GM19397 (cell line): ENCODE results near the gene SERPINA5.
"Not testable (repeated sequence)": the region's sequence is repeated elsewhere in the genome, so short reads cannot be mapped to it uniquely, and the experiment has no call there.

ENCODE experiments used
- ATAC-seq: cut with Tn5 transposase; IDR thresholded peaks from one replicate; pipeline ENCODE4 v1.9.1; 2021; ENCODE audit warnings: mild to moderate bottlenecking, moderate library complexity; ENCODE audit not compliant: unreplicated experiment

Gene SERPINA5

DNA sequence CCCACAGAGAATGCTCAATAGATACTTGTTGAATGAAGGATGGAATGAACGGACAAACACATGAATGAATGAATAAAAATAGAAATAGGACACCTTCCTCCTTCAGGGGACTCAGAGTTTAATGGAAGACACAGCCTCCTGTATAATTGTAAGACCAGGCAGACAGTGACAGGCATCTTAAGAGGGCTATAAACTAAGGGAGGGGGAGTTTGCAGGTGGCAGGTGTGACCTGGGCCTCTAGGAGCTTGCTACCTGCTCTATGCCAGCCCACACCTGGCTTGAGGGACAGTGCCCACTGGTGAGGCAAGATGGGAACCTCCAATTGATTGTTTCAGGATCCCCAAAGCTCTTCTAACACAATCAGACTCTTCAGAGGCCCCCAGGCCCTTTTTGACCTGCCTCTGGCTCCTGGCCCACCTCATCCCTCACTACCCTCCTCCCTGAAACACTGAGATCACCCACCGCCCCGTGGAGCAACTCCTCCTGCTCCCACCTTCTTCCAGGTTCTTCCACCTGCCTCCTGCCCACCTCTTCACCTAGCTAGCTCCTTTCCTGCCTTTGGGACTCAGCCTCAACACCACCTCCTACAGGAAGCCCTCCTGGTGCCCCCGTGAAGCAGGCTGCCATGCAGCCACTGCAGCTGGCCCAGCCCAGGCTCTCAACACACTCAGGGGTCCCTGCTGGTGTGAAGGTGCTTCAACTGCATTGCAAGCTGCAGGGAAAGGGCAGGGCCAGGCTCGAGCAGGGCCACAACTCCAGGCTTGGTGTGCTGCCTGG is 40.3 kb downstream of the SERPINA5 start:
- ATAC-seq: no peak

DNA sequence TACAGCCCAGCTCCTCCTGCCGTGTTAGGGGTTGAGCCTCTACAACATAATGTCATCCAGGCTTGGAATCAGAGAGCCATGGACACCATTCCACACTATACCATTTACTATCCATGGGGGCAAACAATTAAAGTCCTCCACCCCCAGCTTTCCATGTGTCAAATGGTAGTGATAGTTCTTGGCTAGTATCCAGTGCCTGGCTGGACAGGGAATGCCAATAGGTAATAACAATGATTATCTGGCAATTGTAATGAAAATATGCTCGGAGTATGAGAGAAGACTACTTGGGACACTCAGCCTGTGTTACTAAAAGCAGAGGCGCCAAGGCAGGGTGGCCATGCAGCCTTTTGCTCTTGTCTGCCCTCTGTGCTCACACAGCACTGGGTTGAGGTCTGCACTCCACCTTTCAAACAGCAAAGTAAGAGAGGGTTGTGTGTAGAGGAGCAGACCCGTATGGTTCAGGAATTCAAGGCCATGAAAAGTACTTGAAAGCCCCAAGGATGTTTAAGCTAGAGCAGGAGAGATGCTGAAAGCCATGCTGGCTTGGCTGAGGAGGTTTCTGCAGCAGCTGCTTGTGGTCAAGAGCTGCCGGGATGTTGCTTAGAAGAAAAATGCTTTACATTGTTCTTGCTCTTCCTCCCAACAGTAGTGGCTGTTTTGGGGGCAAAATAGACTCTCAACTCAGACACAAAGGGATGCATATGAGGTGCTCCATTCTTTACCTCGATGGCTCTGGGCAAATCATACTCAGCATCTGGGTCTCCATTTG is 41.6 kb downstream of the SERPINA5 start:
- no peak for ATAC-seq

DNA sequence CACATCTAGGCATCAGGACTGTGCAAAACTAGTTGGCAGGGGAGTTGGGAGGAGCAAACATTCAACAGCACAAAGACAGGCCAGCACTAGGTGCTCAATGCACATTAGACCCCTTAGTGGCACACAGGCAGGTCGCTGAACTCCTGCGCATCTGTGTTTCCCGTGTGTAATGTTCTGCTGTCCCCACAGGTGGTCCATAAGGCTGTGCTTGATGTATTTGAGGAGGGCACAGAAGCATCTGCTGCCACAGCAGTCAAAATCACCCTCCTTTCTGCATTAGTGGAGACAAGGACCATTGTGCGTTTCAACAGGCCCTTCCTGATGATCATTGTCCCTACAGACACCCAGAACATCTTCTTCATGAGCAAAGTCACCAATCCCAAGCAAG is 42.2 kb downstream of the SERPINA5 start:
- ATAC-seq: no peak

DNA sequence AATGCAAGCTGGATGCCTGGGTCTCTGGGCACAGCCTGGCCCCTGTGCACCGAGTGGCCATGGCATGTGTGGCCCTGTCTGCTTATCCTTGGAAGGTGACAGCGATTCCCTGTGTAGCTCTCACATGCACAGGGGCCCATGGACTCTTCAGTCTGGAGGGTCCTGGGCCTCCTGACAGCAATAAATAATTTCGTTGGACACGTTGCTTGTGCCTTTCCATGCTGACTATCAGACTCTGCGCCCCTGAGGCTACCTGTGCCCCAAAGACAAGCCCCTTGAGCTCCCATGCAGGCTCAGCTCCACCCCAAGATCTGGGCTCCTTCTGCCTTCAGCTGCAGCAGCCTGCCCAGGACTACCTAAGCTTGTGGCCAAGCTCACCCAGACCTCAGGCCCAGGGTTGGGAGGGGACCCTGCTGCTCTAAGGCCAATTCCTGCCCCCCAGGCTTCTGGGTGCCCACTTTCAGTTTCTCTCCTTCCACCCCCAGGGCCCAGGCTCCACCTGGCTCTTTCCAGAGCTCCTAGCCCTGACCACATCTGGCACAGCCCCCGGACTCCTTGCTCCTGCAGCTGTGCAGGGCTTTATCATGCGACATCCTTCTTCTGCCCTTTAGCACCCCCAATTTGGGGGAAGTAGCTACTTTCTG is 42.8 kb downstream of the SERPINA5 start:
- ATAC-seq: no peak

DNA sequence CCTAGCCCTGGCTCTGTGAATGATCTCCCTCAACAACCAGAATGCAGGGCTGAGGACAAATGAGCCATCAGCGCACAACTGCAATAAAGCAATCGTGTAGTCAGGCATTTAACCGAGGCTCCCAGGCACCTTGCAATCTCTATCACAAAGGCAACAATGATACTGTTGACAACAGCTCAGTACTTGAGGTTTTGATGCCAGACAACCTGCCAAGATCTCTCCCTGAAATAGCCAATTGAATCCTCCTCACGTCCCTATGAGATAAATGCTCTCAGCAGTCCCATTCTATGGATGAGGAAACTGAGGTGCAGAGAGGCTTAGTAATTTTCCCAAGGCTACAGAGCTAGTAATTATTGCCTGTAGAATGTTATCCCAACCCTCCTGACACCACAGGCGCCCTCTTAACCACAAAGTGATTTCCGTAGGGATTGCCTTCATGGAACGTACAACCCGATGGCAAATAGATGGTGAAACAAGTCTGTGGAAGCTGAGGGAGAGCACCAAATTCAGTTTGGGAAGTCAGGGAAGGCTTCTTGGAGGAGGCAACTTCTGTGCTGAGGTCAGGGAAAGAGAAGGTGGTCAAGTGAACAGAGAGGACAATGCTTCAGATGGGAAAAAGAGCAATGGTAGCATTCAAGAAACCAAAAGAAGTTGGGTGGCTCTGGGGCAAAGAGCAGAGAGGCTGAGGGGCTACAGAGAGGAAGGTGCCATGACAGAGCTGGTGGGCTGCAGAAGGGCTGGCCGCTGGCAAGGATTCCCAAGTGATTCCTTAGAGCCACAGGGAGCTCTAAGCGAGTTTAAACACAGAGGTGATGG is 43.5 kb downstream of the SERPINA5 start:
- ATAC-seq: no peak

DNA sequence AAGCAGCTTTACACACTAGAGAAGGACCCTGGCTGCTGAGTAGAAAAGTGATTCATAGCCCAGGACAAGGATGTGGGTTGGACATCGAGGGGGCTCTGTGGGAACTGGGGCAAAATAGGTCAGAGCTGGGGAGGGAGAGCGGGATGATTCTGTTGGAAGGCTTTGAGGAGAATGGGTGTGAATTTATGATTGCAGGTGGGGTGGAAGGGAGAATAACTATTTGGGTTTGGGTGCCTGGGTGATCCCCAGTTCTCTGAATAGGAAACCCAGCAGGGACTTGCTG is 44.1 kb downstream of the SERPINA5 start:
- ATAC-seq: no peak

DNA sequence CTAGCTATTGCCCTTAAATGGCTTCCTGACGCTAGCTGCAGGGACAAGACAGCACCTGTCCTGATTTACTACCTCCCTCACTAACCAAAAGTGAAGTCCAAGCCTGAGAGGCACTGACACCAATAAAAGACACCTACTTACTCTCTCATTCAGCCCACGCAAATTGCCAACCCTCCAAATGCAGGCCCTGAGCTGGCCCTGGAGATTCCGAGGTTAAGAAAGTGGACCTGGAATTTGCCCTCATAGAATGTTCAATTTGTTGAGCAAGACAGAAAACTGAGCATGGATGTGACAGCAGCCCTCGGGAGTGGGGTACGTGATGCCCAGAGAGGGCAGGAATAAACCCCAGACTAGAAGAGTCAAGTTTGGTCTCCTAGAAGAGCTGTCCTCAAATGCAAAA is 47.4 kb downstream of the SERPINA5 start:
- ATAC-seq: no peak

DNA sequence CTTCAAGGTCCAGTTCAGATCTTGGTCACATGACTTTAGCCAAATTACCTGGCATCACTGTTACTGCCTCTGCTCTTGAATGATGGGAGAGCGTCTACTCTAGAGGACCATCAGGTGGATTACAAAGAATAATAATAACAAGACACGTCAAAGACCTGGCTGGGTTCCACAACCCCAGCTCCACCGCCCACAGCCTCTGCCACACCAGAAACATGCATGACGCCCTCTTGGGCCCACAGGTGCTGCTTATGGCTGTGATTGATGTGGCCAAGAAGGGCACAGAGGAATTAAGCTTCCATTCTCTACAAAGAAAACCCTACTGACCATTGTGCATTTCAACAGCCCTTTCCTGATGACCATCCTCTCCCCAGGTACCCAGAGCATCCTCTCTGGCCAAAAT is 49.2 kb downstream of the SERPINA5 start:
- no peak for ATAC-seq

DNA sequence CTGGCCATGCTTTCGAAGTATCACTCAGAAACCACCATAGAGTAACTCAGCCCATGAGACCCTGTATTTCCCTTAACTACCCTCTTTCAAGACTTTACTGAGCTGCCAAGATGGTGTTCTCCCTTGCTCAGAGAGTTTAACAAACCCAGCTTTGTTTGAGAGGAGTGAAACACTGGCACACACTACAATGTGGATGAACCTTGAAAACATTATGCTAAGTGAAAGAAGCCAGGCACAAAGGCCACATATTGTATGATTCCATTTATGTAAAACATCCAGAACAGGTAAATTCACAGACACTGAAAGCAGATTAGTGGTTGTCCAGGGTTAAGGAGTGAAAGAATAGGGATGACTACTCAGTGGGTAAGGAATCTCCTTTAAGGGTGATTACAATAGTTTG is 49.8 kb downstream of the SERPINA5 start:
- ATAC-seq: no peak

DNA sequence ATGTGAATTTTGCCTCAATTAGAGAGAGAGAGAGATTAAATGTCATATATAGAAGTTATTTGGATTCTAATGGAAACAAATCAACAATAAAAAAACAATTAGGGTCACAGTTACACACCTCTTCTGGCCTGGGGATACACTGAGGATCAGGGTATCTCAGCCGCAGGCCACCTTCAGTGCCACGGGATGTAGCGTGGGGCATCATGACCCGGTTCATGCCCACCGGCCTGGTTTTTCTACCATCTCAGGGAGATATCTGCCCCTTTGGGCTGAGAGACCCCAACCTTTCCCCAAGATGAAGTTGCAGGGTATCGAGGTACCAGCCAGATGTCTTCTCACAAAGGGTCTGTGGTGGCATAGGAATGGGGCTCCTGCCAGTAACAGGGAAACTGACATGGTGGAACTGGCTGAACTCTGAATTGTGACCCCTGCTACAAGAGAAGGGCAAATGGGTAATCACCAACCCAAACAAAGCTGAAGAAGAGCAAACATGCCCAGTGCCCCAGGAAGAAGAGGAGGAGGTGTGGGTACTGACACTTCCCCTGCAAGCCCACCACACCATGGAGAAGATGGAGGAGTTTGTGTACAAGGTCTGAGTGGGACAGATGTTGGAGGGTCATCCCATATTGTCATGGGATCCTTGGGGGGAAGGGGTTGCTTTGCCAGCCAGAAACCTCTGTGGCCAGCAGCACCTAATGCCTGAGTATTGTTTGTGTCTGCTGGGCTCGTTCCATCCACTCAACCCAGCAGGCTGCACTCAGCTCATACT is 50.5 kb downstream of the SERPINA5 start:
- ATAC-seq: no peak

DNA sequence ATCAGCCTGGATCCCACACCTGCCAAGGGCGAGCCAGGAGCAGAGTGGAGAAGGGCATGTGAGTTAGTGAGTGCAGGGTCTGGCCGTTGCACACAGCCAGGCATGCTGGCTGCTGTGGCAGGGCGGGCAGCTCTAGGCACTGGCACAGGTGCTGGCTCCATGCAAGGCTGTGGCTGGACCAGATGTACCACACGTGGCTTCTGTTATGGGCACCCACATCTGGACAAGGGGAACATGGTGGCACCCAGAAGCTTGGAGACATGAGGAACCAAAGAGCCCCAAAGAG is 51.0 kb downstream of the SERPINA5 start:
- ATAC-seq: no peak

DNA sequence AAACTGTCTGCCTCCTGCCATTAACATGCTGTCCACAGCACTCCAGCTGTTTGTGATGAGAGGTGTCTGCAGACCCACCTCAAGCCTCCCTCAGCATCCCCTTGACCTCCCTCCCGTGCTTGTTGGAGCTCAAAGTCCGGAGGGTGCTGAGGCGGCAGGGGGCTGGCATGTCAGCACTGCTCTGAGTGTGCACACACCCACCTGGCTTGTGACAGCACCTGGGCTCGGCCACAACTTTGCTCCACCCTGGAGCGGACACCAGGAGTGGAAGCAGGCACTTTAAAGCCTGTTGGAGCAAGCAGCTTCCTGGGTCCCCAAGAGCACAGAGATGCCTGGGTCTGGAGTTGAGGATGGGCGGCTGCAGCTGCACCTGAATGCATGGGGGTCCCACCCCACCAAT is 51.9 kb downstream of the SERPINA5 start:
- ATAC-seq: no peak

DNA sequence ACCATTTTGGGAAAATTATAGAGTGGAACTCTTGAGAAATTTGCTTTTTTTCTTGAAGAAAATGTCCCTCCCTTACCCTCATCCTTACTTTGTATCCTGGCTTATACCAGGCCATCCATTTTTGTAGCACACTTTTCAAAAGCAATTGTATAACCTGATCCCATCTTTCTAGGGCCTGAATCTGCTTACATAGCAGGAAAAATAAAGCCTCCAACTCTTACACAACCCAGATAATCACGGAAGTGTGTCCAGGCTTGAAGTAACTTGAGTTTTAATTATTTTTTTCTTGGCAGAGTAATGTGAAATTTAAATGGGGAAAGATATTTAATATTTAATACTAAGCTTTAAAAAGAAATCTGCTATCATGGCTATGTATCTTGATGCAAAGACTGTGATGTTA is 53.9 kb downstream of the SERPINA5 start:
- no peak for ATAC-seq

DNA sequence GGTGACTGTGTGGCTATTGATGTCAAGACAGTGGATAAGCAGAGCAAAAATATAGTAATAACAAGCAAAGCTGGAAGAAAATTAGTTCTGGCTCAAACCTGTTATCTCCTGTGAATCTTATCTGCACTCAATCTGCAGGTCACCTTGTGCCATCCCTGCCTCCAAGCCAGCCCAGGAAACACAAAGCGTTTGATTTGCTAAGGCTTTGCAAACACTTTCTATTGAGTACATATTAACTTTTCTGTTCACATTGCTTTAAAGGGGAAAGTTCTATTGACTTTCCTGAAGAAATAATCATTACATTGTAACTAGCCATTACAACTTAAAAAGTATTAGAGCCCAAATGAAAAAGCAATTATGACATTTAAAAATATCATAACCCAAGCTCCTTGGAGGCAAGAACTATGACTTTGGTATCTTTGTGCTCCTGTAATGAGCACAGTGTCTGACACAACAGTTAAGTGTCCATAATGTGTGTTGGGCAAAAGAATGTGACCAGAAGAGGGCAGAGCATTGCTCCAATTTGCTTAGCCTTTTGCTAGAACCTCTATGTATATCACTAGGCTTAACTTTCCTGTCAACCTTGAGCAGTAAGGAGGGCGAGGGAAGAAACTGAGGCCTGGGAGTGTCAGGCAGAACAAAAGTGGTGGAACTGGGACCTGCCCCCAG is 55.7 kb downstream of the SERPINA5 start:
- no peak for ATAC-seq

DNA sequence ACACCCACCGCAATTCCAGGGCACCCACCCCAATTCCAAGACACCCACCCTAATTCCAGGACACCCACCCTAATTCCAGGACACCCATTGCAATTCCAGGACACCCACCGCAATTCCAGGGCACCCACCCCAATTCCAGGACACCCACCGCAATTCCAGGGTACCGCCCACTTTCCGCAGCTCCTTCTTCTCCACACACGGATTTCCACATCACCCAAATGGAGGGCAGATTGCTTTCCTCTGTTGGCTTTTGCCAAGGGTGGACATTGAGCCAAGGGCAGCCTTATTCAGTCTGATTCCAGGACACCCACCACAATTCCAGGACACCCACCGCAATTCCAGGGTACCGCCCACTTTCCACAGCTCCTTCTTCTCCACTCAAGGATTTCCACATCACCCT is 56.6 kb downstream of the SERPINA5 start:
- ATAC-seq: not testable (repeated sequence)

DNA sequence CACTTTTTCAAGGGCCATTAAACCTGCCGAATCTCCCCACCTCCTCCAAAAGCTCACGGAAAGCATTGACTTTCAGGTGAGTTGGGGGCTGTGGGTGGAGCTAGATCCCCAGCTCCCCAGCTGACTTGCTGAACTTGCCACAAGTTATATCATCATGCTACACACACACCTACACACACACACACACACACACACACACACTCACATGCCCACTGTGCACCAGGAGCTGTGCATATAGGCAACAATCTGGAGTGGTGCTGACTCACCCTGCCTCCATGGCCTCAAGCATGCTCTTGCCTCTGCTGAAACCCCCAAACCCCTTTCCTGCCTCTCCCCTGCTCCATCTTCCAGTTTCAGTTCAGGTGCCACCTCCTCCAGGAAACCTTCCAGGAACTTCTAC is 57.1 kb downstream of the SERPINA5 start:
- ATAC-seq: no peak

DNA sequence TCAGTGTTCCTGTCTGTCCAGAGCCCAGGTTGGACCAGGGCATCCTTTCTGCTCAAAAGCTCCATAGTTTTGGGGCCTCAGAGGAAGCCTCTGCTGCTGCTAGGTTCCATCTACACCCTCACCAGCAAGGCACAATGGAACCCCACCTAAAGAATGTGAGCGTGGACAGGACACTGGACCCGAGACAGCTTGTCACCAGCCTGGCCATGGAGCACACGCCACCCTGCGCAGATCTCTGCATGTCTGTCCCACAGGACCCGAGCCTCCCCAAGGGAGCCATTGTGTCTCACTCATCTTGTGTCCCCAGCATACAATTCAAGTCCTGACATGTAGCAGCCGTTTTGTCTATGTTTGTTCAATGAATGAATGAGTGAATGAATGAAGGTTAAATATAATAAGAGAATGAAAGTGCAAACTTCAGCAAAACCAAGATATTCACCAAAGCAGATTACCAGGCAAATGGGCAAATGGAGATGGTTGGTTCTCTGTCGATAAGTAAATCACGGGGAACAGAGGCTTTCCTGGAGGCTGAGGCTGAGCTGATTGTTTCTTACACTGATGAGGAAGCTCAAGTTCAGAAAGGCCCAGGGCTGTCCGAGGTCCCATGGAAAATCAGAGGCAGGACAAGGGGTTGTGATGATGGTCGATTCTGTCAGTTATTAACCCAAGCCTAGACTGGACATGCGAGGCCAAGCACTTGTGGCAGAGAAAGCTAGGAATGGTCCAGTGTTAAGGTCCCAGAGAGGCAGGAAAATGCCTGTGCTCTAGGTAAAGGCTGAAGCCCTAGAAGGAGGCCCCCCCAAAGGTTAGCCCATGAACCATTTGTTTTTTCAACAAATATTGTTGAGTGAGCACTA is 58.0 kb downstream of the SERPINA5 start:
- no peak for ATAC-seq

DNA sequence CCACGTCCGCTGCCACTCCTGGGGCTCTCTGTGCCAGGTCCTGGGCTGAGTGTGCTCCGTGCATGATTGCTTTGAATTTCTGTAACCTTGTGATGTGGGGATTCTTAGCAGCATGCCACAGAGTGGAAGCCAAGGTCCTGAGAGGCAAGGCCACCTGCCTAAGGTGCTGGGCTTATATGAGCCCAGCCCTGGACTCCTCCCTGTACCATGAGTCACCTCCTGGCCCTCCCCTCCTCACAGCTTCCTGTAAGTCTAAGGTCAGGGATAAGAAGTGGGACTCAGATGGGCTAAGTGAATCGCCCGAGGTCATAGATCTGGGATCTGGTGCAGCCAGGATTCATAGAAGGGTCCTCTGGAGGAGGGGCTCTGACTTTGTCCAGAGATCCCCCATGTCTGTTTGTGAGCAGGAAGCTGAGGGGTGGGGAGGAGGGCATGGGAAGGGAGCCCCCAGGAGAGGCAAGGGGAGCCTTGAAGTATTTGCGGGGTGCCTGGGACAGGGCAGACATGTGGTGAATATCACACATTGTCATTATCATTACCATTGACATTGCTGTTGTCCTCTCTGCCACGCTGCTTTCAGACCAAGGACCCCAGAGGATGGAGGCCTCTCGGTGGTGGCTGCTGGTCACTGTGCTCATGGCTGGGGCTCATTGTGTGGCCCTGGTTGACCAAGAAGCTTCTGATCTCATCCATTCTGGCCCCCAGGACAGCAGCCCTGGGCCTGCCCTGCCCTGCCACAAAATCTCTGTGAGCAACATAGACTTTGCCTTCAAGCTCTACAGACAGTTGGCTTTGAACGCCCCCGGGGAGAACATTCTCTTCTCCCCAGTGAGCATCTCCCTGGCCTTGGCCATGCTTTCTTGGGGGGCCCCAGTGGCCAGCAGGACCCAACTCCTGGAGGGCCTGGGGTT is 59.8 kb downstream of the SERPINA5 start:
- no peak for ATAC-seq

DNA sequence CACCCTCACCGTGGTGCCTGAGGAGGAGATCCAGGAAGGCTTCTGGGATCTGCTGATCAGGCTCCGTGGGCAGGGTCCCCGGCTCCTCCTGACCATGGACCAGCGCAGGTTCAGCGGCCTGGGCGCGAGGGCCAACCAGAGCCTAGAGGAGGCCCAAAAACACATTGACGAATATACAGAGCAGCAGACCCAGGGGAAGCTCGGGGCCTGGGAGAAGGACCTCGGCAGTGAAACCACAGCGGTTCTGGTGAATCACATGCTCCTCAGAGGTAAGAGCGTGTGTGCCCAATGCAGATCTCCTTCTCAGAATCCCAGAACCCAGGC is 60.4 kb downstream of the SERPINA5 start:
- no peak for ATAC-seq
